Measurements from ENCODE around the gene DTWD2.

- TF ChIP-seq CTCF (IDR thresholded peaks at IDR 0.05) (no peak), POLR2A (IDR thresholded peaks at IDR 0.05) (no peak)
Observed at GRCh38 chr5:119031011-119031886, 42.9 kb upstream of the DTWD2 start.
